Activated CD4-positive, alpha-beta T cell treated with anti-CD3 and anti-CD28 coated beads, Interleukin-2, Interleukin-4, amounts not matched to agents 100 ng/mL and 50 ng/mL, durations not matched to agents 16 hours and 8 hours (primary cell): ENCODE data around the gene VENTX.

Source experiments
- DNase-seq: peaks from one replicate; pipeline ENCODE4 v3.0.0-alpha.2; 2020; ENCODE audit warnings: low spot score

VENTX gene

GRCh38 chr10:133272301-133272963, 34.8 kb downstream of the VENTX start:
- DNase-seq = no peak

DNA sequence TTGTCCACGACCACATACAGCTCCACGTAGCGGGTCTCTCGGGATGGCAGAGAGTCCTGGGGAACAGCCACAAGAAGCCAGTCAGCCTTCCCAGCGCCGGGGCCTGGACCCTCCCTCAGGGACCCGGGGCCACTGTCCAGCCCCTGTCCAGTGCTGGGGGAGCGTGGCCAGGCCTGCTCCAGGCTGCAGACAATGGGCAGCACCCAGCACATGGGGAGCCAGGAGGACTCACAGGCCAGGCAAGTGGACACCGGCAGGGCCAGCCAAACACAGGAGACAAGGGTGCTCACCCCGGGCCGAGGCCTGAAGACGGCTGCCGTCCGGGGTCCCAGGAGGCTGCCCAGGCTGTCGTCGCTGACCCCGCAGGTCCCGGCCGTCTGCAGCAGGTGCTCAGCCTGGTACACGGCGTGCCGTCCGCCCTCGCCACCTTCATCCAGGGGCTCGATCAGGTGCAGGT, 35.3 kb downstream of the VENTX start:
- no peak for DNase-seq

- no peak for DNase-seq
These were observed 36.0 kb downstream of the VENTX start for GRCh38 chr10:133273534-133274143.

DNA sequence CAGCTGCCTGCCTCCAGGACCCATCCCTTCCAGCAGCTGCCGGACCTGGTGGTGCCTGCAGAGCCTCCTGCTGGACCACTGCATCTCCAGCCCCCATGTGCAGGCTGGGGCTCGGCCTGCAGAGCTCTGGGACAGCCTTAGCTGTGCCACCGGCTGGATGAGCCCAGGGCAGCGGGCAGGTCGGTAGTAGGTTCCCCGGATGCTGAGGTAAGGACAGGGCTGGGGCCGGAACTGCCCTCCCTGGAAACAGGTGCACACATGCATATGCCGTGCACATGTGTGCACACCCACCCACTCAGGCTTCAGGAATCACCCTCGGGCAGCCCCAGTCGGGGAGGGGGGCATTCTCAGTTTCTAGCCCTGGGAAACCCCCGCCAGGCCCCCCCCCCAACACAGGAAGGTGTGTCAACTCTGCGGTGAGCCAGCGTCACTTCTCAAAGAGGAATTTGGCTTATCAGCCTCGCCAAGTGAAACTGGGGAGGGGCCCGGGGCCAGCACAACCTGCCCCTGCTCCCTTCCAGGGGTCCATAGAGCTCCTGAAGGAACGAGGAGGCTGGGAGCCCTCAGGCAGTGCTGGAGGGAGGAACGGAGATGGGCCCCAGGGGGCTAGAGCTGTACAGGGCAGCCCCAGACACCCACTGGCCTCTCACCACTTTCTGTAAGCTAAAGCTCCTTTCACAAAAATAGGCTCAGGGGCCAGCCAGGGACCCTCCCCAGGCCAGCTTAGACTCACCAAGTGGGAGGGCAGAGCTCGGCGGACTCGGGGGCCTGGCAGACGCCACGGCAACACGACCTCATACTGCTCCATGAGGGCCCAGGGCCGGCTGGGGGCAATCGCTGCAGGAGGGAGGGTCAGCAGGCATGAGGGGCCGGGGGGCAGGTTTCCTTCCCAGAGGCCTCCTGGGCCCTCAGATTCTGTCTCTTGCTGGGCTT, 37.4 kb downstream of the VENTX start:
- peak; percentile 83 for DNase-seq

GRCh38 chr10:133275684-133276092, 38.0 kb downstream of the VENTX start:
- DNase-seq = peak; percentile 62

DNA sequence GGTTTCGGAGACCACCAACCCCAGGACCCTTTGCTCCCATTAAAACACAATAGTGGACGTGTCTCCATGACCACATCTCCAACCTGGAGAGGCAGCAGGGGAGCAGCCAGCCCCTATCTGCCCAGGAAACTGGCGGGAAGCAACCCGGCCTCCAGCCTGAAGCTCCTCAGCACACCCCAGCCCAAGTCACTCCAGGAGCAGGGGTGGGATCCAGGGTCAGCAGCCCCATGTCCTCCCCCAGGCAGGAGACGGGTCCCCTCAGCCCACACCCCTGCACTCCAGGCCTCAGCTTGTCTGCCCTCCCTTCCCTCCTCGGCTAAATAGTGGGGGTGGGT, 38.4 kb downstream of the VENTX start:
- no peak for DNase-seq

DNA sequence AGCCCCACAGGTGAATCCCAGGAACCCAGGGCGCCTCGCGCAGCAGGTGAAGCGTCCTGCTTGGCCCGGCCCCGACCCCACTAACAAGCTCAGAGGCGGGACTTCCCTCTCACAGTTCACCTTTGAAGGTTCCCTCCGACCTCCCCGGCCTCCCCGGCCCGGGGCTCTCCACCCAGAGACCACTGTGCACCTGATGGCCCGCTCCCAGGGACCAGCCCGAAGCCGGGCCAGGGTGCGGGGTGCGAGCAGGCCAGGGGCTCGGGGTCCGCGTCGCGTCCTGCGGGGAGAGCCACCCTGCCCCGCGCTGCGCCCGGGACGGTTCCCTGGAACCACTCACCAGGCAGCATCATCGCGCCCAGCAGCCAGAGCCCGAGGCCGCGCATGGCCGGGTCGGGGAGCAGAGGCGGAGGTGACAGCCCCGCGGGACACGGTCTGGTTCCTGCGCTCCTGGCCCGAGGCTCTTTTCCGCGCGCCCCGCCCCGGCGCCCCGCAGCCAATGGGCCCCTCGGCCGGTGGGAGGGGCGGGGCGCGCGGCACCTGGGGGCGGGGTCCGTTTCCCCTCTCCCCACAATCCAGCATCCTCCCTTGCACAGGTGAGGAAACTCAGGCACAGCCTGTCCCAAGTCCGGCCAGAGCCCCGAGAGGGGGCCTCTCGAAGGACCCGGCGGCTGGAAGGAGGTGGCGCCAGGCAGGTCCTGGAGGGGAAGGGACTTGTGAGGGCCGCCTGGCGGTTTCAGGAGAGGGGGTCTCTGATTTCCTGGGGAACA, 39.0 kb downstream of the VENTX start, which contains the start of gene ADAM8:
ADAM8 (minus strand) TSS at position 434 of the 767 bp plus-strand sequence; CDS start at position 383, 51 bp downstream.
- peak; percentile 69 for DNase-seq

GRCh38 chr10:133277277-133277992, 39.8 kb downstream of the VENTX start:
- DNase-seq = no peak

DNA sequence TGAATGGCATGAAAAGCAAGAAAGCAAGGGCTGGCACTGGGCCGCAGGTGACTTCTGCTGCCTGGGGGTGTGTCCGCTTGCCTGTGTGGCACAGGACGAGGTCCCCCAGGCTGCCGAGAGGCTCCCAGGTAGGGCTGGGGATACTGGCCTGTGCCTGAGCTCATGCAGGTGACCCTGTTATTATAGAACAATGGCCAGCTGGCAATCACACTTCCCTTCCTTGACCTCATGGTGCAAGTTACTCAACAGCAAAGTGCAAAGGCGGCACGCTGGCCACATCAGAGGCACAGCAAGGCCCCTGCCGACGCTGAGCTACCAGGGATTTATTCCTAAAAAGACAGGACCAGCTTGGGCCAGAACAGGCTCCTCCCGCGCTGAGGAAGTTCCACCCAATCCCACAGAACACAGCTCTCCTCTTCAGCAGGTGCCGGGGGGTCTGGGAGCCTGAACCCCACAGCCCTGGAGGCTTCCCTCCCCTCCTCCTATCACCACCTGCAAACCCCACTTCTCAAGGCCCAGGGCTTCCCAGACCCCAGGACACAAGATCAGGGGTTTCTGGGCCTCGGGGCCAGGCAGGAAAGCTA, 40.4 kb downstream of the VENTX start:
- DNase-seq = no peak

DNA sequence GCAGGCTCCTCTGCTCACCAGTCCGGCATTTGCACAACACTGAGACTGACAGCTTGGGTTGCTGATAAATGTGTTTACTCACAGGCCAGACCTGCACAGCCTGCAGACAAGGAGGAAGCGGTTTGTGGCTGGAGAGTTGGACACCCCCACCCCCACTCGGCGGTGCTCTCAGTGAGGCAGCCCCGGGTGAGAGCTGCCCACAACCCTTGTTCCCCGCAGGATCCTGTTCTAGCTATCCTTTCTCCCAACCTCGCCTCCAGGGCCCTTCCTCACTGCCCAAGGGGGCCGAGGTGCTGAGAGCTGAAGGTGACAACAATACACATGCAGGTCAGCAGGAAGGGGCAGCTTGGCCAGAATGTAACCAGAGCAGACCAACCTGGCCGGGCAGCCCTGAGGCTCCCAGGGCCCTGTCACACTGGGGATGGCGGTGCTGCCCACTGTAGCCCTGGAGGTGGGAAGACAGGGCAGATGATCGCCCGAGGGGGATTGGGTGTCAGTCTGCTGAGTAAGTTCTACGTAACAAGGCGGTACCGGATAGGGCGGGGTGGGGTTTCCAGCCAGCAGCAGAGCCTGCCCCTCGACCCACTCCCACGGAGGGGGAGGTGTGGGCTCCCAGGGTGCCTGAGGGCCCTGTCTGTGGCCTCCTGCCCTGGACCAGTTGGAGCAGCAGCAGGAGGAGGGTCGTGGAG, 41.1 kb downstream of the VENTX start:
- peak; percentile 79 for DNase-seq

DNA sequence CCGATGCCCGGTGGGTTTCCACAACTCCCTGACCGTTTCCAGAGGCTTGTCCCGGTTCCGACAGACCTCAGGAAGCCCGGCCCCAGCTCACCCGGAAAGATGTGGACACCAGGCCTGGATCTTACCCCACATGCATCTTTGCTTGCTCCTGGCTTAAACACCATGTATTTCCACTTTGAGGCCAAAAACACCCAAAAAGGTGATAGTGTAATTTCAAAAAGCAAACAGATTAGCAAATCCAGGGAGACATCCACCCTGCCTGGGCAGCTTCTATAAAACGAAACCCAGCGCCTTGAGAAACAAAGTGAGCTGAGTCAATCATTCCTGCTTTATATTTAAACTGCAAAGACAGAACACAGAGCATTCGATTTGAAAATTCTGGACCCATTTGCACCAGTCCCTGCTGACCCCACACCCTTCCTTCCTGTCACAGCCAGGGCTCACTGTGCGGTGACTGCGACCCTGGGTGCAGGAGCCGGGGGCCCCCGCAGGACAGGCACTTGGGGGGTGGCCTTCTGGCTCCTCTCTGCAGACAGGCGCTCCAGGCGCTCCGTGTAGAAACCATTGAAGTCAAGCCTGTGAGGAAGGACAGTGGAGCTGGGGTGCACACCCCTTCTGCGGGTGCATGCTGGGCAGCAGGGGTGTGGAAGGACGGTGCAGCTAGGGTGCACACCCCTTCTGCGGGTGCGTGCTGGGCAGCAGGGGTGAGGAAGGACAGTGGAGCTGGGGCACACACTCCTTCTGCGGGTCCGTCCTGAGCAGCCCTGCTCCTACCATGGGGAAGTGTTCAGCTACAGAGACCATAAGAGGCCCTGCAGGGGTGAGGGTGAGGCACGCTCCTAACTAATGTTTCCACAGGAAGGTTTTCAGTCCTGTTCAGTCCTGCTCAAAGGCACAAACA, 41.9 kb downstream of the VENTX start:
- no peak for DNase-seq

DNA sequence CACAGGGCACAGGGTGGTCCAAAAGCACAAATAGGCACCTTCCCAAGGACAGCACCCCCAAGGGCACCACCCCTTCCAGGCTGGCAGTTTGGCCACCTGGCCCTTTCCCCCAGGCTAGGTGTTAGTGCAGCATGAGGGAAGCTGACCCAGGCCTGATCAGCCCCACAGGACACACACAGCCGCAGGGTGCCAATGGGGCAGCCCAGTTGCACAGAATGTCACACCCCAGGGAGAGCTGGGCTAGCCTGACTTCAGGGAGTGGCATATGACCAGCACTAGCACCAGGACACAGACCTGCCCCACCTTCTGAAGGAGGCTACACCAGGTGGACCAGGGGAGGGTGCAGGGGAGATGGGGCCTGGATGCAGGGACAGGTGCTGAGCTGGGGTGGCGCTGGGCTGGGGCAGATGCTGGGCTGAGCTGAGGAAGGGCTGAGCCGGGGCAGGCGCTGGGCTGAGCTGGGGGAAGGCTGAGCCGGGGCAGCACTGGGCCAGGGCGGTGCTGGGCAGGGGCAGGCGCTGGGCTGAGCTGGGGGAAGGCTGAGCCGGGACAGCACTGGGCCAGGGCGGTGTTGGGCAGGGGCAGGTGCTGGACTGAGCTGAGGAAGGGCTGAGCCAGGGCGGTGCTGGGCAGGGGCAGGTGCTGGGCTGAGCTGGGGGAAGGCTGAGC, 42.9 kb downstream of the VENTX start:
- DNase-seq = no peak

DNA sequence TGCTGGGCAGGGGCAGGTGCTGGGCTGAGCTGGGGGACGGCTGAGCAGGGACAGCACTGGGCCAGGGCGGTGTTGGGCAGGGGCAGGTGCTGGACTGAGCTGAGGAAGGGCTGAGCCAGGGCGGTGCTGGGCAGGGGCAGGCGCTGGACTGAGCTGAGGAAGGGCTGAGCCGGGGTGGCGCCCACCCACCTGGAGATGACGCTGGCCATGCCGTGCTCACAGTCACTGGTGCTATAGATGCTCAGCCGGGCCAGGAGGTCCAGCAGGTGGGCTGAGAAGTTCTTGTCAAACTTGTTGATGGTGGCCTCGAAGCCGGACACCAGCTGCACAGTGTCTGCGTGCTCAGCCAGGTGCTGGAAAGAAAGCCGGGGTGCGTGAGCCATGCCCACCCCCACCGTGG, 43.4 kb downstream of the VENTX start:
- no peak for DNase-seq

DNA sequence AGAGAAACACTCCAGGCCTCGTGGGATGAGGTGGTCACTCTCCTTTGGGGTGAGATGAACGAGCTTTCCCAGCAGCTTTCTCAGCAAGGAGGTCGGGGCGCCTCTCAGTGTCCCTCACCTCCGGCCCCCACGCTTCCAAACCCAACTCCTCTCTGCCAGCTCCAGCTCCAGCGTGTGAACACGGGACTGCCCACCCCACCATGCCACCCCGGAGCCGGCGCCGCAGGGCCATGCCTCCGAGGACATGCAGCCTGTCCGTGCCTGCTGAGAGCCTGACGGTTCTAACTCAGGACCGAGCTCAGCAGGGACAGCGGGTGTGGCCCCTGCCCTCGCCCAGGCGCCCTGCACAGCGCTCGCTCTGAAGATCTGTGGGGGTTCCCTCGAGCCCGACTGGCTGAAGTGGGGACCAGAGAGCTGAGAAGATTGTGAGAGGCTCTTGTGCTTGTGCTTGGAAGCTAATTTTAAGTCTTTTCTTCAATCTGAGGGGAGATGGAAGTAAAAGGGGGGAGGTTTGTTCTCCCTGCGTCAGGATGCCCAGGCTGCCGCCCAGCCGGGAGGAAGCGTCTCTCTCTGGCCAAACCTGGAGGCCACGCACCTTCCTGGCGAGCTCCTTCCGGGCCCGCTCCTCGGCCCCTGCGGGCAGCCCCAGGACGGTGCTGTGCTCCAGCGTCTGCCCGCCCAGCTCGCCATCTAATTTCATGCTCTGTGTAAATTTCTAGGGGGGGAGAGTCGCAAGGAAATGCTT, 44.1 kb downstream of the VENTX start:
- no peak for DNase-seq

DNA sequence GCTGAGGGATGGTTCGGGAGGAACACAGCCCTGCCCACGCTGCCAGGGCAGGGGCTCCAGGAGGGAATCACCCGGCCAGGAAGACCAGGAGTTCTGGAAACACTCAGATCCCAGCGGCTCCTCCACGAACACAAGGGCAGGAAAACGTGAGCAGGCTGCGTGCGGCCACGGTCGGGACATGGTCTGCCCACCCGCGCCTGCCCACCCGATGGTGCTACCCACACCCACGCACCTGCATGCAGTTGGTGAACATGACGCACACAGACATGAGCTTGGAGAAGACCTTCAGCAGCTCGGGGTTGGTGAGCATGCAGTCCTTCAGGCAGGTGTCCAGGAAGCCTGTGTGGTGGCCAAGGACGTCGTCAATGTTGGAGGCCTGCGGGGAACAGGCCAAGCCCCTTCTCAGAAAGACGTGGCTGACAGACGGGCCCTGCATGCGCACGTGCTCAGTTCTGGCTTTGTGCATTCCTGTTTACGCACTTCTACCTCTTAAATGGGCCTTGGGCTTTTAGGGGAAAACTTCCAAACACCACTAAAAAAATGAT, 45.3 kb downstream of the VENTX start:
- no peak for DNase-seq

DNA sequence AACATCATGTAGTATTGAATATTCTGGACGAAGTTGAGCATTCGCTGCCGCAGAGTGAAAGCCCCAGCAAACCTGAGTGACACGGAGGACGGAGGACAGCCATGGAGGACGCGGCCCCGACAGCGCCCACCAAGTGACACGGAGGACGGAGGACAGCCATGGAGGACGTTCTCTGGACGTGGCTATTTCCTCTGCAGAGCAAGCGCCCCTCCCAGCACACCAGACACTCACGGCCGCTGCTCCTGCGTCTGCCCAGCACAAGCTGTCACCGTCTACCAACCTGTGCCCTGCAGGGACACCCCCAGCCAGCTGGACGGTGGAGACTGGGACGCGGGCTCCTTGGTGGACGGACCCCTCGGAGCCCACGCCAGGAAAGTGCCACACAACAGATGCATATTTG, 46.3 kb downstream of the VENTX start:
- DNase-seq = no peak

DNA sequence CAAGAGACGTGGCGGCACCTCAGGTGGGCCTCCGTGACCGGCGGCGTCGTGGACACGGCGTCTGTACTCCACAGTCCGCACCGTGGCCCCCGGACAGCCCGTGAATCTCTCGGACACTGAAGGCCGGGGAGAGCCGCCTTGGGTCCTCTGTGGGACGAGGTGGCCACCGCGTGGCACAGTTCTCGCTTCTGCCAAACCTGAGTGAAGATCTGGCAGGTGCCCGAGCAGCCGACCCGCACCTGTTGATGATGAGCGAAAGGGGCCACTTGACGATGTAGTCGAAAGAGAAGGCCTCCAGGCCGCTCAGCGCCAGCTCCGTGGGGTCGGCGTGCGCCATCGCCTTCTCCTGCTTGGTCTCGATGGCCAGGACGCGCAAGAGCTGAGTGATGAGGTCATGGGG, 47.6 kb downstream of the VENTX start:
- no peak for DNase-seq

DNA sequence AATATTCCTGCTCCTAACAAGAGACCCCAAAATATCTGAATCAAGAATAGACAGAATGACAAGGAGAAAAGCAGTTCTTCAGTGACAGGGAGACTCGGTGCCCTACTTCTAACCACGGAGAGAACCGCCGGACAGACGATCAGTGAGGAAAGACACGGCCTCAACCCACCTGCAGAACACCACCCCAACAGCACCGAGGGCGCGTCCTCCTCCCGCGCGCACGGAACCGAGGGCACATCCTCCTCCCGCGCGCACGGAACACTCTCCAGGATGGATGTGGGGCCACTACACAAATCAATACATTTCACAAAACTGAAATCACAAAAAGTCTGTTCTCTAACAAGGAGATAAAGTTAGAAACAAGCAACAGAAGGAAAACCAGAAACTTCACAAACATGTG, 48.7 kb downstream of the VENTX start:
- DNase-seq = no peak
